Cardiac fibroblast (primary cell): ENCODE measurements around the gene ONECUT3.
"Not testable (repeated sequence)": the region's sequence is repeated elsewhere in the genome, so short reads cannot be mapped to it uniquely, and the experiment has no call there.

Experiments used
- DNase-seq, 2 donors: peaks; one replicate each; pipeline versions ENCODE4 v3.0.0 to v3.0.0-alpha.2; 2010; ENCODE audit warnings: low read depth in 2 of 2
- H3K4me3 ChIP-seq, 2 donors: replicated peaks in 1 of 2; 1 replicate in 1 of 2; 2 replicates in 1 of 2; pipeline ENCODE4 v1.5.1; 2011; ENCODE audit warnings: low read depth in 2 of 2, low read length in 2 of 2, mild to moderate bottlenecking in 2 of 2, moderate library complexity in 1 of 2
- CTCF ChIP-seq: IDR thresholded peaks from one replicate; pipeline ENCODE4 v1.5.1; 2011; ENCODE audit warnings: low read depth, mild to moderate bottlenecking, low read length, inconsistent platforms

ONECUT3 gene

DNA sequence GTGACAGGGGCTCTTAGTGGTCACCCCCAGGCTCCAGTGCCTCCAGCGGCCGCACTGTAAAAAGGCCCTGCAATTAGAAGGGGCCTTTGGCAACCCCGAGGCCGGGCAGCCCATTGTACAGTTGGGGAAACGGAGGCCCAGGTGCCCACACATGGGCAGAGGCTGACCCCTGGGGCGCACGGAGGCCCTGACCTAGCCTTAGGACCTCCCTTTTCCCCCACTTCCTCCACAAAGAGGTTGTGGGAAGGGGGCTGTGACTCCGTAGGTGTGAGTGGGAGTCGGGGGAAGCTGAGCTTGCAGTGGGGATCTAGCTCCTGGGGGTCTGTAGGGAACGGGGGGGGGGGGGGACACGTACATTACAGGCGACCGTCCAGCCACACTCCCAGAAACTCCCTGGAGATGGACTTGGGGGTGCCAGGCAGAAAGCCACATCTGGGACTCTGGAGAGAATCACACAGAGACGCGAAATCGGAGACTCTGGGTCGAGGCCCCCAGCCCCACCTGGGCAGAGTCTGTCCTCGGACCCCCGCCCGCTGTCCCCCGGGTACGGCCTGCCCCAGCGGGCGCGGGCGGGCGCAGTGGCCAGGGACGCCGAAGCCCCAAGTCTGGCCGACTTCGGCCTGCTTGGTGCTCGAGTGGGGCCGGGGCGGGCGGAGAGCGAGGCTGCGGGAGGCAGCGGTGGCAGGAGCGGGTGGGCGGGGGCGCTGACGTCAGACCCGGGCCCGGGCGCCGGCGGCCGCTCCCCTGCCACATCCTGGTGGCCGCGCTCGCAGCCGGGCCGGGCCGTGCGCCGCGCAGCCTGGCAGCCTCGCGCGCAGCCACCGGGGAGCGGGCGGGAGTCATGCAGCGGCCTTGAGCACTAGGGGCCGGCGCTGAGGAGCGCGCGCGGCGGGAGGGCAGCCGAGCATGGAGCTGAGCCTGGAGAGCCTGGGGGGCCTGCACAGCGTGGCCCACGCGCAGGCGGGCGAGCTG, at the start of gene ONECUT3:
Gene ONECUT3, plus strand, starts transcription at position 750 of the 972 bp plus-strand sequence. Its CDS starts 157 bp downstream, at position 907.
- H3K4me3 ChIP-seq: no peak within 1 kb of the TSS
- DNase-seq: no peak
- no peak for TF ChIP-seq CTCF

GRCh38 chr19:1704339-1704738, 49.0 kb upstream of the ONECUT3 start:
- H3K4me3 ChIP-seq: no peak overlapping the region
- no peak for DNase-seq
- no peak for TF ChIP-seq CTCF

DNA sequence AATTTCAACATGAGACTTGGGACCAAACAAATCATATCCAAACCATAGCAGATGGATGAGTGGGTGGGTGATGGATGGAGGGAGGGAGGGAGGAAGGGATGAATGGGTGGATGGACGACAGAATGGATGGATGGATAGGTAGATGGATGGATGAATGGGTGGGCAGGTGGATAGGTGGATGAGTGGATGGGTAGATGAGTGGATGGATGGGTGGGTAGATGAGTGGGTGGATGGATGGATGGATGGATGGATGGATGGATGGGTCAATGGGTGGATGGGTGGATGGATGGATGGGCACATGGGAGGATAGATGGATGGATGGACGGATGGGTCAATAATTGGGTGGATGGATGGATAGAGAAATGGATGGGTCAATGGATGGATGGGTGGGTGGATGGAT, 47.9 kb upstream of the ONECUT3 start:
- no peak overlapping the region for H3K4me3 ChIP-seq
- no peak for DNase-seq
- TF ChIP-seq CTCF: no peak

GRCh38 chr19:1706646-1707045, 46.7 kb upstream of the ONECUT3 start:
- not testable (repeated sequence) for H3K4me3 ChIP-seq, DNase-seq

DNA sequence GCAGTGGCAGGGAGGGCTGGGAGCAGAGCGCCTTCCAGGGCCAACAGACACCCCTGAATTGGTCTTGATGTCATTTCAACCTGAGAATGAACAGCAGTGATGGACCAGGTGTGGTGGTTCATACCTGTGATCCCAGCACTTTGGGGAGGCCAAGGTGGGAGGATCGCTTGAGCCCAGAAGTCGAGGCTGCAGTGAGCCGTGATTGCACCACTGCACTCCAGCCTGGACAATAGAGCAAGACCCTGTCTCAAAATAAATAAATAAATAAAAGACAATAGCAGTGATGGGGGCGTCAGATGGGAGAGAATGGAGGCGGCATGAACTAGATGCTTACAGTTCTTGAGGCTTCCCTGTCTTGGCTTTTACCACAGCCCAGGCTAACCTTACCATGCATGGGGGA, 46.1 kb upstream of the ONECUT3 start:
- no peak overlapping the region for H3K4me3 ChIP-seq
- DNase-seq: no peak
- TF ChIP-seq CTCF: no peak

GRCh38 chr19:1713170-1713569, 40.1 kb upstream of the ONECUT3 start:
- DNase-seq: no peak
- no peak for TF ChIP-seq CTCF
- no peak overlapping the region for H3K4me3 ChIP-seq

- no peak overlapping the region for H3K4me3 ChIP-seq
- TF ChIP-seq CTCF: no peak
- no peak for DNase-seq
Measured at GRCh38 chr19:1715540-1715939, 37.8 kb upstream of the ONECUT3 start.
